ENCODE measurements around the gene MYL12B. TPM values are rescaled to one million over a fixed set of nuclear protein-coding genes. Genes with fewer than 3 reads are reported as not detected.

MYL12B gene
- total RNA-seq, 5 donors from 2014 or later (not counting 1 experiment from before 2014, with no cell fraction given): 159 to 241 (median 206) TPM

DNA sequence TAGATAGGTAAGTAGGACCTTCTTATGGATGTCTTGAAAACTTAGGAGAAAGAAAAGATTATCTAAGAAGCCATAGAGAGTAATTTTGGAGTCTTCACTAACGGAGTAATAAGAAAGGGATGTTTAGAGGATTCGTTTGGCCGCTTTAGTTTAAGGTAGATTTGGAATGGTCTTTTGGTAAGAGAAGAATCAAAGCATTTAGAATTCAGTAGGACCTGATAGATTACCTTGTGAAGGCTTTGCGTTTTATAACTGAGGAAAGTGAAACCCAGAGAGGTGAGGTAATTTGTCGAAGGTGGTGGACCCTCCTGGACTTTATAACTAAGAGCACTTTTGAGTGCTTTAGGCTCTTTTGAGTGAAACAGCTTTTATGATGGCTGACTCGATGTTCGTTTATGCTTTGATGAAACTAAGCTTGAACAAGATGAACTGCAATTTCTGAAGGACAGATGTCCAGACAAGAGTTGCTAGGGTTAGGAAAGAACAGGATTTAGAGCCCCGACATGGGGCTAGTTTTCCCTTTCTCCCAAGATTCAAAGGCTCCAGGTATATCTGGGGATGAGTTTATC is 1.3 kb downstream of the MYL12B start:
- CTCF ChIA-PET: interaction anchor here (0.5 to 1.6 kb wide), 9 partner anchors 11 to 323 kb away, joined by 3 to 6 read pairs (median 3); no protein-coding TSS in a partner anchor
- peaks cover 8% of the 10 kb centered on the region for H3K36me3 Mint-ChIP-seq
- peak overlapping the region; percentile 97 to 100 (median 97) for H3K4me3 Mint-ChIP-seq

GRCh38 chr18:3264362-3264761 is 2.4 kb downstream of the MYL12B start:
- H3K27ac Mint-ChIP-seq: peak overlapping the region; percentile 69 to 82

More for the DNA sequence above, 1.3 kb downstream of the MYL12B start:
- Histone ChIP-seq H3K4me3 (ENCODE audit: control insufficient read depth in 1 of 2, extremely low read depth in 1 of 2, low read length in 1 of 2) (peak overlapping the region; percentile 81 to 95), H3K27ac (ENCODE audit: low read length) (peak overlapping the region; percentile 95), H3K36me3 (ENCODE audit: control insufficient read depth in 2 of 2, extremely low read depth in 1 of 2, insufficient read depth in 1 of 2, low read length in 1 of 2) (peaks cover 0 to 10% of the 10 kb centered on the region in 2 donors), H3K9me3 (no peaks in the 10 kb centered on the region), H3K4me1 (ENCODE audit: control insufficient read depth in 1 of 2, extremely low read depth in 1 of 2, insufficient read depth in 2 of 2, low read length in 2 of 2) (peaks cover 41 to 53% of the 10 kb centered on the region in 2 experiments), H3K27me3 (replicated peaks in 1 of 2; ENCODE audit: control insufficient read depth in 2 of 2, extremely low read depth in 1 of 2, insufficient read depth in 2 of 2, low read length in 1 of 2) (no peaks in the 10 kb centered on the region)
- POLR2A ChIA-PET: interaction anchor here in 1 of 2 donors (0.6 to 1.7 kb wide), 5 partner anchors 12 to 603 kb away, joined by 3 to 6 read pairs (median 4); no protein-coding TSS in a partner anchor
- no peaks in the 10 kb centered on the region for H3K27me3 Mint-ChIP-seq
- no peaks in the 10 kb centered on the region for H3K9me3 Mint-ChIP-seq
- no peak for DNase-seq
- peaks cover 78 to 88% (median 83%) of the 10 kb centered on the region in 3 donors for H3K4me1 Mint-ChIP-seq
- no peak for ATAC-seq (replicated peaks in 1 of 4)
- 4% methylated on average over 5 of the region's 8 CpGs for WGBS (ENCODE audit: insufficient coverage)
- H3K27ac Mint-ChIP-seq: peak overlapping the region; percentile 93 to 94

GRCh38 chr18:3265564-3266033 is 3.7 kb downstream of the MYL12B start:
- peaks cover 4% of the 10 kb centered on the region for H3K36me3 Mint-ChIP-seq
- H3K27me3 Mint-ChIP-seq: no peaks in the 10 kb centered on the region
- DNase-seq (no peak), ATAC-seq (replicated peaks in 1 of 4) (no peak)
- H3K36me3 ChIP-seq (ENCODE audit: control insufficient read depth in 2 of 2, extremely low read depth in 1 of 2, insufficient read depth in 1 of 2, low read length in 1 of 2): no peaks in the 10 kb centered on the region
- no peaks in the 10 kb centered on the region for H3K27me3 ChIP-seq (replicated peaks in 1 of 2; ENCODE audit: control insufficient read depth in 2 of 2, extremely low read depth in 1 of 2, insufficient read depth in 2 of 2, low read length in 1 of 2)
- H3K4me1 ChIP-seq (ENCODE audit: control insufficient read depth in 1 of 2, extremely low read depth in 1 of 2, insufficient read depth in 2 of 2, low read length in 2 of 2): peaks cover 35 to 43% of the 10 kb centered on the region in 2 experiments
- peaks cover 81 to 88% (median 83%) of the 10 kb centered on the region in 3 donors for H3K4me1 Mint-ChIP-seq
- peaks cover 0 to 5% (median 0%) of the 10 kb centered on the region in 3 donors for H3K9me3 Mint-ChIP-seq
- WGBS (ENCODE audit: insufficient coverage): no CpG with 5 or more reads among the region's 3 CpGs
- peak overlapping the region; percentile 26 to 97 (median 43) for H3K4me3 Mint-ChIP-seq
- H3K9me3 ChIP-seq: no peaks in the 10 kb centered on the region
- POLR2A ChIA-PET: interaction anchor here in 1 of 2 donors (0.7 kb wide), 1 partner anchor 333 kb away, joined by 3 read pairs; no protein-coding TSS in a partner anchor
- CTCF ChIA-PET: interaction anchor here in 1 of 2 donors (0.9 to 1.2 kb wide), 2 partner anchors 9 to 182 kb away, joined by 3 to 5 read pairs; no protein-coding TSS in a partner anchor
- H3K27ac ChIP-seq (ENCODE audit: low read length): peak overlapping the region; percentile 22
- peak overlapping the region; percentile 80 to 86 for H3K27ac Mint-ChIP-seq
- no peak overlapping the region for H3K4me3 ChIP-seq (ENCODE audit: control insufficient read depth in 1 of 2, extremely low read depth in 1 of 2, low read length in 1 of 2)

More at GRCh38 chr18:3264362-3264761, 2.4 kb downstream of the MYL12B start:
- Mint-ChIP-seq H3K4me3 (peak overlapping the region; percentile 97 to 100 (median 97)), H3K4me1 (peaks cover 80 to 88% (median 83%) of the 10 kb centered on the region in 3 donors), H3K27me3 (no peaks in the 10 kb centered on the region), H3K9me3 (peaks cover 0 to 5% (median 0%) of the 10 kb centered on the region in 3 donors), H3K36me3 (peaks cover 4% of the 10 kb centered on the region)
- CTCF ChIA-PET: interaction anchor here (0.6 to 1.6 kb wide), 8 partner anchors 11 to 619 kb away, joined by 3 to 6 read pairs (median 4); no protein-coding TSS in a partner anchor
- DNase-seq (no peak), ATAC-seq (replicated peaks in 1 of 4) (no peak)
- POLR2A ChIA-PET: interaction anchor here in 1 of 2 donors (0.6 kb wide), 1 partner anchor 136 kb away, joined by 3 read pairs; no protein-coding TSS in a partner anchor
- Histone ChIP-seq H3K4me1 (ENCODE audit: control insufficient read depth in 1 of 2, extremely low read depth in 1 of 2, insufficient read depth in 2 of 2, low read length in 2 of 2) (peaks cover 44 to 45% of the 10 kb centered on the region in 2 experiments), H3K27ac (ENCODE audit: low read length) (peak overlapping the region; percentile 95), H3K27me3 (replicated peaks in 1 of 2; ENCODE audit: control insufficient read depth in 2 of 2, extremely low read depth in 1 of 2, insufficient read depth in 2 of 2, low read length in 1 of 2) (no peaks in the 10 kb centered on the region), H3K4me3 (ENCODE audit: control insufficient read depth in 1 of 2, extremely low read depth in 1 of 2, low read length in 1 of 2) (peak overlapping the region in 1 of 2 donors; percentile 11), H3K36me3 (ENCODE audit: control insufficient read depth in 2 of 2, extremely low read depth in 1 of 2, insufficient read depth in 1 of 2, low read length in 1 of 2) (no peaks in the 10 kb centered on the region), H3K9me3 (no peaks in the 10 kb centered on the region)
- WGBS (ENCODE audit: insufficient coverage): no CpG with 5 or more reads among the region's 2 CpGs

DNA sequence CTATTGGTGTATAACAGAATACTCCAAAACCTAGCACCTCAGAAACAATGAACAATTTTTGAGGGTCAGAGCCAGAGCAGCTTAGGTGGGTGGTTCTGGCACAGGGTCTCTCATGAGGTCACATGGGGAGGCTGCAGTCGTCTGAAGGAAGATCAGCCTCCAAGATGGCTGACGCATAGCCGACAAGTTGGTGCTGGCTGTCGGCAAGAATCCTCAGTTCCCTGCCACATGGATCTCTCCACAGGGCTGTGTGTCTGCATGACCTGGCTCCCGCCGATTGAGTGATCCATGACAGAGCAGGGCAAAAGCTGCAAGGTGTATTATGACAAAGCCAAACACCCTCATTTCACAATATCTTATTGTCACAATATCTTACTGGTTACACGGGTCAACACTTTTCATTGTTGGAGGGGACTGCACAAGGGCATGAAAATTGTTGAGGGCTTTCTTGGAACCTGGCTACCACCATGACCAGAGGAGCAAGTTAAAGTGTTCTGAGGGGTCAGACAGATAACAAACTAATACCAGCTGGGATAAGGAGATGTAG is 4.2 kb downstream of the MYL12B start:
- ATAC-seq (replicated peaks in 1 of 4): no peak
- peak overlapping the region; percentile 22 for H3K27ac ChIP-seq (ENCODE audit: low read length)
- peaks cover 81 to 88% (median 83%) of the 10 kb centered on the region in 3 donors for H3K4me1 Mint-ChIP-seq
- peak overlapping the region; percentile 80 to 86 for H3K27ac Mint-ChIP-seq
- no peaks in the 10 kb centered on the region for H3K36me3 ChIP-seq (ENCODE audit: control insufficient read depth in 2 of 2, extremely low read depth in 1 of 2, insufficient read depth in 1 of 2, low read length in 1 of 2)
- peaks cover 4% of the 10 kb centered on the region for H3K36me3 Mint-ChIP-seq
- H3K27me3 Mint-ChIP-seq: no peaks in the 10 kb centered on the region
- H3K4me1 ChIP-seq (ENCODE audit: control insufficient read depth in 1 of 2, extremely low read depth in 1 of 2, insufficient read depth in 2 of 2, low read length in 2 of 2): peaks cover 32 to 39% of the 10 kb centered on the region in 2 experiments
- H3K27me3 ChIP-seq (replicated peaks in 1 of 2; ENCODE audit: control insufficient read depth in 2 of 2, extremely low read depth in 1 of 2, insufficient read depth in 2 of 2, low read length in 1 of 2): no peaks in the 10 kb centered on the region
- H3K9me3 Mint-ChIP-seq: peaks cover 0 to 5% (median 0%) of the 10 kb centered on the region in 3 donors
- no peaks in the 10 kb centered on the region for H3K9me3 ChIP-seq
- H3K4me3 Mint-ChIP-seq: peak overlapping the region; percentile 34 to 97 (median 60)
- CTCF ChIA-PET: interaction anchor here (0.6 to 1.3 kb wide), 3 partner anchors 21 to 182 kb away, joined by 3 to 5 read pairs (median 5); no protein-coding TSS in a partner anchor
- 55% methylated on average over 4 of the region's 7 CpGs for WGBS (ENCODE audit: insufficient coverage)
- DNase-seq: no peak
- POLR2A ChIA-PET: interaction anchor here in 1 of 2 donors (0.7 kb wide), 1 partner anchor 332 kb away, joined by 3 read pairs; no protein-coding TSS in a partner anchor
- no peak overlapping the region for H3K4me3 ChIP-seq (ENCODE audit: control insufficient read depth in 1 of 2, extremely low read depth in 1 of 2, low read length in 1 of 2)

DNA sequence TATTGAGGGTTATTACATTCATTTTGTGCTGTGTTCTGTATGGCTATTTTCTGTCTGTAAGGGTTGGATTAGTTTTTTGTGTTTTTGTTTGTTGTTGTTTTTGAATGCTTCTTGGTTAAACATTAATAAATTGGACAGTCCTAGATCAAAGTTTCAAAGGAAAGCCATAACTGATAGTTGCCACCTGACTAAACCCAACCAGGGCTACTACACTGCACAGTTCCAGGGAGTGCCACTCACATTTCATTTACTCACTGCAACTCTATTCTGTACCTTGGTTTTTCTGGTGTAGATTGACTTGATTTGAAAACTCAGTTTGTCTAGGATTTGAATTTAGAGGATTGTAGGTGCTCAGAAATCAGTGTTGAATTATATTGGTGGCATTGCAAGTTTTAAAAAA is 6.4 kb downstream of the MYL12B start:
- Mint-ChIP-seq H3K36me3 (peaks cover 3% of the 10 kb centered on the region), H3K9me3 (peaks cover 0 to 5% (median 0%) of the 10 kb centered on the region in 3 donors), H3K27ac (peak overlapping the region; percentile 53 to 88), H3K4me3 (peak overlapping the region in 2 of 3 donors; percentile 40 to 61), H3K27me3 (no peaks in the 10 kb centered on the region), H3K4me1 (peaks cover 88 to 96% (median 90%) of the 10 kb centered on the region in 3 donors)
- Histone ChIP-seq H3K27me3 (replicated peaks in 1 of 2; ENCODE audit: control insufficient read depth in 2 of 2, extremely low read depth in 1 of 2, insufficient read depth in 2 of 2, low read length in 1 of 2) (no peaks in the 10 kb centered on the region), H3K4me1 (ENCODE audit: control insufficient read depth in 1 of 2, extremely low read depth in 1 of 2, insufficient read depth in 2 of 2, low read length in 2 of 2) (peaks cover 29 to 45% of the 10 kb centered on the region in 2 experiments), H3K4me3 (ENCODE audit: control insufficient read depth in 1 of 2, extremely low read depth in 1 of 2, low read length in 1 of 2) (no peak overlapping the region), H3K9me3 (no peaks in the 10 kb centered on the region), H3K27ac (ENCODE audit: low read length) (peak overlapping the region; percentile 11), H3K36me3 (ENCODE audit: control insufficient read depth in 2 of 2, extremely low read depth in 1 of 2, insufficient read depth in 1 of 2, low read length in 1 of 2) (peaks cover 0 to 6% of the 10 kb centered on the region in 2 donors)
- ChIA-PET CTCF (no interaction called here), POLR2A (no interaction called here)
- no peak for DNase-seq
- no peak for ATAC-seq (replicated peaks in 1 of 4)

All from T-cell (primary cell).